Measurements from ENCODE around the gene XPO4.

DNA sequence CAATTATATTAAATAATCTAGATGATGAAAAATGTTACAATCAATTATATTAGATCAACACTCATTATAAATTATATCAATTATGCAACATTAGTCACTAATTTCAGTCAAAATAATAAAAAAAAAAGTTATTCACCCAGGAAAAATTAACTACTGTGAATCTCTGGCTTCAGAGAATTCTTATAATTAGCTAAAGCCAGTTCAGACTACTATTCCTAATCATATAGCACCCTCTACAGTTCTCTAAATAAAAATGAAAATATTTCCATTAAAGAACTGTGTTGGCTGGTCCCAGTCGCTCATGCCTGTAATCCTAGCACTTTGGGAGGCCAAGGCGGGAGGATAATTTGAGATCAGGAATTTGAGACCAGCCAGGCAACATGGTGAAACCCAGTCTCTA lies 33.0 kb downstream of the XPO4 start:
- TF ChIP-seq POLR2A (IDR thresholded peaks at IDR 0.05), result no peak
- TF ChIP-seq, protein P1, sequence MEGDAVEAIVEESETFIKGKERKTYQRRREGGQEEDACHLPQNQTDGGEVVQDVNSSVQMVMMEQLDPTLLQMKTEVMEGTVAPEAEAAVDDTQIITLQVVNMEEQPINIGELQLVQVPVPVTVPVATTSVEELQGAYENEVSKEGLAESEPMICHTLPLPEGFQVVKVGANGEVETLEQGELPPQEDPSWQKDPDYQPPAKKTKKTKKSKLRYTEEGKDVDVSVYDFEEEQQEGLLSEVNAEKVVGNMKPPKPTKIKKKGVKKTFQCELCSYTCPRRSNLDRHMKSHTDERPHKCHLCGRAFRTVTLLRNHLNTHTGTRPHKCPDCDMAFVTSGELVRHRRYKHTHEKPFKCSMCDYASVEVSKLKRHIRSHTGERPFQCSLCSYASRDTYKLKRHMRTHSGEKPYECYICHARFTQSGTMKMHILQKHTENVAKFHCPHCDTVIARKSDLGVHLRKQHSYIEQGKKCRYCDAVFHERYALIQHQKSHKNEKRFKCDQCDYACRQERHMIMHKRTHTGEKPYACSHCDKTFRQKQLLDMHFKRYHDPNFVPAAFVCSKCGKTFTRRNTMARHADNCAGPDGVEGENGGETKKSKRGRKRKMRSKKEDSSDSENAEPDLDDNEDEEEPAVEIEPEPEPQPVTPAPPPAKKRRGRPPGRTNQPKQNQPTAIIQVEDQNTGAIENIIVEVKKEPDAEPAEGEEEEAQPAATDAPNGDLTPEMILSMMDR (IDR thresholded peaks at IDR 0.05), result no peak
- no peak for TF ChIP-seq EP300 (IDR thresholded peaks at IDR 0.05)

Measured in suprapubic skin (tissue), 3 donors.